ENCODE results near the gene ZNF536.

- TF ChIP-seq CTCF (IDR thresholded peaks at IDR 0.05; ENCODE audit: low read depth, low read length) (no peak), MYC (IDR thresholded peaks at IDR 0.05; ENCODE audit: low read depth, low read length) (no peak), POLR2A (IDR thresholded peaks at IDR 0.05; ENCODE audit: extremely low read depth, insufficient read length) (no peak)
These were observed 21.2 kb upstream of the ZNF536 start for GRCh38 chr19:30350692-30351663.
